NCI-H345 treated with DMSO at 0.1 percent for 48 hours (cell line): ENCODE results near the gene OTUD5.
"Not testable (repeated sequence)": the region's sequence is repeated elsewhere in the genome, so short reads cannot be mapped to it uniquely, and the experiment has no call there.

ENCODE experiments used
- DNase-seq: peaks from one replicate; lab custom pipeline; 2025; ENCODE audit not compliant: unreplicated experiment; lab: John Stamatoyannopoulos, UW

OTUD5 gene, protein sequence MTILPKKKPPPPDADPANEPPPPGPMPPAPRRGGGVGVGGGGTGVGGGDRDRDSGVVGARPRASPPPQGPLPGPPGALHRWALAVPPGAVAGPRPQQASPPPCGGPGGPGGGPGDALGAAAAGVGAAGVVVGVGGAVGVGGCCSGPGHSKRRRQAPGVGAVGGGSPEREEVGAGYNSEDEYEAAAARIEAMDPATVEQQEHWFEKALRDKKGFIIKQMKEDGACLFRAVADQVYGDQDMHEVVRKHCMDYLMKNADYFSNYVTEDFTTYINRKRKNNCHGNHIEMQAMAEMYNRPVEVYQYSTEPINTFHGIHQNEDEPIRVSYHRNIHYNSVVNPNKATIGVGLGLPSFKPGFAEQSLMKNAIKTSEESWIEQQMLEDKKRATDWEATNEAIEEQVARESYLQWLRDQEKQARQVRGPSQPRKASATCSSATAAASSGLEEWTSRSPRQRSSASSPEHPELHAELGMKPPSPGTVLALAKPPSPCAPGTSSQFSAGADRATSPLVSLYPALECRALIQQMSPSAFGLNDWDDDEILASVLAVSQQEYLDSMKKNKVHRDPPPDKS

DNA sequence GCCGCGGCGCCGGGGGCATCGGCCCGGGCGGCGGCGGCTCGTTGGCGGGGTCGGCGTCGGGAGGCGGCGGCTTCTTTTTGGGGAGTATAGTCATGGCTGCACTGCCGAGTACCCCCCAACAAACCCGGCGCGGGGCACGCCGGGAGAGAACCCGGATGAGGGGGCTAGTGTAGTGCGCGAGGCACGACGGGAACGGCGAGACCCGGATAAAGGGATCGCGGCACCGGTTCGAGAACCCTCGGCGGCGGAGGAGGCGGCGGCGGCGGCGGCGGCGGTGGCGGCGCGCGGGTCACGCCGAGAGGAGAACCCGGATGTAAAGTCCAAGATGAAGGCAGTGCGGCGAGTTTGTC is at the start of gene OTUD5:
OTUD5 (minus strand) TSS at position 131 of the 350 bp plus-strand sequence; CDS start at position 94, 37 bp downstream.
- peak; percentile 50 for DNase-seq

DNA sequence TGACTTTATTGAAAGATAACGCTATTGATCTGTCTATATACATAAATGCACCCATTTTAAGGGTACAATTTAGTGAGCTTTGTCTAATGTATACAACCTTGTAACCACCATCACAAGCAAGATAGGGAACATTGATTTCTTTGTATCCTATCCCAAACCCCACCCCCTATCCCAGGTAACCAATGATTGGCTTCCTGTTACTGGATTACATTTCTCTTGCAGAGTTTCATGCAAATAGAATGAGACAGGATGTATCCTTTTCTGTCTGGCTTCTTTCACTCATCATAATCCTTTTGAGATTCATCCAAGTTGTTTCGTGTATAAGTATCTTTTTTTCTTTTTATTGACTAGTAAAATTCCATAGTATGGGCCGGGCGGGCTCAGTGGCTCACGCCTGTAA is 46.3 kb upstream of the OTUD5 start:
- DNase-seq, result no peak

DNA sequence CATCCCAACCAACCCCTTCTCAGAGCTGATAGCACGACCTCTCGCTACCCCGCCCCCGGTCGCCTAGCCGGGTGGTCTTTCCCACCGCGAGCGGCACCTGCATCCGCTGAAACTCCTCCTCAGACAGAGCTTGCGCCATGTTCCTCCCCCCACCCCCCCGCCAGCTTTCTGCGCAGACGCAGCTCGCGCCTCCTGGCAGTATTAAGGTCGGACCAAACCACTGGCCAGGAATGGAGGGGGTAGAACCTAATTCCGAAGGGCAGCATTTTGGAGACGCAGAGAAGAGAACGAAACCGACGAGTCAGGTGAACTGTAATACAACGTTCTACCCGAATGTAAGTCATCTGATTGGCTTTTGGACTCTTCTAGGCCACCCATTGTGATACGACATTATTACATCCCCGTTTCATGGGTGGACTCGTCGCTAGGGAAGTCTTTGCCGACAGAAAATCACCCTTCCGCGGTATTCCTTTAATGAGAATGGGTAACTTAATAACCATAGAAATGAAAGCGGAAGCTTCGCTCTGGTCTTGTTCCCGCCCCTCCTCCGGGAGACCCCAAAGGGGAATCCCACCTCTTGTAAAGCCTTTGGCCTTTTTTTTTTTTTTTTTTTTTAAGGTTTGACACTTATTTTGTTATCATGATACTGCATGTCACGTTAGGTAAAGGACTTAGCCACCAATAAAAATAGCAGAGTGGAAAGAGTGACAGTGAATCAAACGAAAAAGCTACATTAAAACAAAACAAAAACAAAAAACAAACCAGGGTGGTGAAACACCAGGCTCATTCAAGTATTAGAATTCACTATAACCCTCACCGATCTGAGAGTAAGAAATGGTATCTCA is 44.9 kb upstream of the OTUD5 start, which contains the start of gene GRIPAP1:
GRIPAP1 (minus strand) TSS at position 174 of the 845 bp plus-strand sequence; CDS start at position 139, 35 bp downstream.
- peak; percentile 39 for DNase-seq

DNA sequence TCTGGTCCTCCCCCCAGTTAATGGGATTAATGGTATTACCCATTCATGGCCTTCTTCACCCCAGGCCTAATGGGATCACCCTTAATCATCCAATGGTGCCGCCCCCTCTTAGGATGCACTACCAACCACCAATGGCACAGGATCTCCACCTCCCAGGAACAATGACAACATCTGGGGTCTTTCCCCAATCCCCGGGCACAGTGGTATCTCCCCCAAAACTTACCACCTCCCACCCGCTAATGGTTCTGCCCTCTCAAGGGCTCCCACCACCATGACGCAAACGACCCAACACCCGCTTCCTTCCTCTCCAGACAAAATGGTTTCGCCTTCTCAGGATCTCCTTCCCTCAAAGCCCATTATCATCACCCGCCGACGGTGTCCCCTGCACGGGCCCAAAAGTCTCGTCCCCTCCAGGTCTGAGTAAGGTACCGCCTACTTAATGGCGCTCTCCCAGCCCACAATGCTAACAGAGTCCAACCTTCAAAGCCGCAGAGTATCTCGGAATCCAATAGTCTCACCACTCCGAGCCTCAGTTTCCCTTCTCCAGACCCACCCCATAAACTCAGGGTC is 44.2 kb upstream of the OTUD5 start:
- no peak for DNase-seq

DNA sequence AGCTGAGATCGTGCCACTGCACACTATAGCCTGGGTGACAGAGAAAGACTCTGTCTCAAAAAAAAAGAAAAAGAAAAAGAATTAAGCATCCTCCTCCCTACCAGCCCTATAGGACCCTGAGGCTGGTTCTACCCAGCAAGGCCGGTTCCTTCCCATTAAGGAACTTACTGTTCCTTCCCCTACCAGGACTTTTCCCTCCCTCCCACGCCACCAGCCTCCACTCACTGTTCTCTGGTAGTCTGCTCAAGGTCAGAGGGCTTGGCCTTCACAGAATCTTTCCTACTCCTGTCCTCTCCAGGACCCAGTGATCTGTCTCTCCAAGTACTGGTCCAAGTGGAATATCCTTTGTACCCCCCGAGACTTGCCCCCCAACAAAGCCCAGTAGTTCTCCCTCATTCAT is 43.2 kb upstream of the OTUD5 start:
- no peak for DNase-seq

DNA sequence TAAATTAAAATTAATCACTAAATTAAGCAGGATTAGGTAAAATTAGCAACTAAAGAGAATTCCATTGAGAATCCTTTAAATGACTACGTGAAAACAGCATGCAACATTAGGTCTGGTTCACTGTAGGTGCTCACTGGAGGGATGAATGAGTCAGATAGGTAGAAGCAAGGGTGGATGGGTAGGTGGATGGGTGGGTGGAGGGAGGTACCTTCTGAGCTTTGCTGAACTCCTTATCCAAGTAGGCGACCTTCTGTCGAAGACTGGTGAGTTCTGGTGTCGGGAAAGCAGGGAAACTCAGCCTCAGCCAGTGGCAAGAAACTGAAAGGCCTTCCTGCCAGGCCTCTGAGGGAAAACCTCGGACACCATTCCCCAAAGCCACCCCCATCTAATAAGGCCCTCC is 41.6 kb upstream of the OTUD5 start:
- no peak for DNase-seq

DNA sequence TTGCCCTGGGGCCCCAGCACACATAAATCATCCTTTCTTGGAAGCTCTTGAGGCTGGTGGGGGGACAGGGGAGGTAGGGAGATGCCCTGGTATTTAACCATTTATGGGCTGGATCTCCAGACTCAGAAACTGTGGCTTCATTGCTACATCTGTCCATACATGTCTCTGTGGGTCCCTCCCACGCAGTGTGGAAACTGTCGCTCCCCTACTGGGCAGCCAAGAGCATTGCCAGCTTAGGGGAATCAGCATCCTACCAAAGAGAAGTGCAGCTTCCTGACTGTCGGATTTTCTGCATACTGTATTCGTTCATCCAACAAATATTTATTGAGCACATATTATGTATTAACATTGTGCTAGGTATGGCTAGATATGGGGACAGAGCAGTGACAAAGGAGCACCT is 41.0 kb upstream of the OTUD5 start:
- no peak for DNase-seq

DNA sequence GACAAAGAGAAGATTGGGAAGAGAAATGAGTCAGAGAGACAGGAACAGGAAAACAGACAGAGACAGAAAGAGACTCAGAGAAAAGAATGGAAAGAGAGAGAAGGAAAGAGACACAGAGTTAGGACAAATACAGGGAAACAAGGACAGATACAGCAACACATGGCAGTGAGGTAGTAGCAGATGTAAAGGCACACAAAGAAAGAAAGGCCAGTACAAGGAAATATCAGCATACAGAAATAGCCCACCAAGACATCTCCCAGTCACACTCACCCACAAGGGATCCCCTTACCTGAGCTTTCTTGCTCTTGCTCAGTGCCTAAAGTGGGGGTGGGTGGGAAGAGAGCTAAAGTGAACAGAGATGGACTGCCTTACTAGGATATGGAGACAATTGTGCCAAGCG is 40.5 kb upstream of the OTUD5 start:
- no peak for DNase-seq

DNA sequence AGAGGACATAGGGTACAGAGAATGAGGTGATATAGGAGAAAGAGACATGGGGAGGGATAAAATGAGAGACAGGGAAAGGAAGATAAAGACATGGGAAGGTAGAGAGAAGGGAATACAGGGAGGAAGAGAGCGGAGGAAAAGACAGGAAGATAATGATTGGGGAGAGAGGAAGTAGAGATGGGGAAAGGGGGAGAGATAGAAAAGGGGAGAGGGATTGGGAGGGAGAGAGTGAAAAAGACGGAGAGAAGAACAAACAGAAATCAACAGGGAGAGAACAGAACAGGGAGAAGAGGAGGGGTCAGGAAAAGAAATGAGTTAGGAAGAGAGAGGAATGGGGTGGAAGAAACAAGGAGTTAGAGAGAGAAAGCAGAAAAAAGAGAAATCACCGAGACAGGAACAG is 40.0 kb upstream of the OTUD5 start:
- no peak for DNase-seq

DNA sequence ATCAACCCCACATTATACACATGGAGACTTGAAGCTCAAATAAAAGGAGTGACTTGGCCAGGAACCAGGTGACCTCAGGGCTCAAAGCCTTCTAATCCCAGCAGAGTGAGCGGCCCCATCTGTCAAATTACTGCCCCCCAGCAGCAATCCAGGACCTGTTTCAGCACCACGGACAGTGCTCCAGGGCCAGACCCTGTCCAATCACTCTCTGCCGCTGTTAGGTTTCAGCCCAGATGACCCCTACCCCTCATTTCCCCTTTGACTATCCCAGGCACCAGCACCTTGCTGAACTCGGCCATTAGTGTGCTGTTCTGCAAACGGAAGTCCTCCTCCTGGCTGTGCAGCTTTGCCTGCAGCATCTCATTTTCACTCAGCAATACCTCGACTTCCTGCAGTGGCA is 39.6 kb upstream of the OTUD5 start:
- no peak for DNase-seq

DNA sequence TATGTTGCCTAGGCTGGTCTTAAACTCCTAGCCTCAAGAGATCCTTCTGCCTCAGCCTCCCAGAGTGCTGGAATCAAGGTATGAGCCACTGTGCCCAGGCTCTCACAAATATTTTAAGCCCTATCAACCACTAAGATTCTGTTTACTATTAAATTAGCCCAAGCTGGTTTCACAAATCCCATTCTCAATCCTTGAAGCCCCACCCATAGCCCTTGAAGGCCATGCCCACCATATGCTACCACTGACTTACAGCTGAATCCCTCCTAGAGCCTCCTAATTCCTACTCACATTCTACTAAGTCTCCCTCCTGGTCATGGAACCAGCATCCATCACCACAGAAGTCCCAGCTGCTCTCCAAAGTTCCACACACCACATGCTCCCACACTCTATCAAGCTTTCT is 34.9 kb upstream of the OTUD5 start:
- no peak for DNase-seq

DNA sequence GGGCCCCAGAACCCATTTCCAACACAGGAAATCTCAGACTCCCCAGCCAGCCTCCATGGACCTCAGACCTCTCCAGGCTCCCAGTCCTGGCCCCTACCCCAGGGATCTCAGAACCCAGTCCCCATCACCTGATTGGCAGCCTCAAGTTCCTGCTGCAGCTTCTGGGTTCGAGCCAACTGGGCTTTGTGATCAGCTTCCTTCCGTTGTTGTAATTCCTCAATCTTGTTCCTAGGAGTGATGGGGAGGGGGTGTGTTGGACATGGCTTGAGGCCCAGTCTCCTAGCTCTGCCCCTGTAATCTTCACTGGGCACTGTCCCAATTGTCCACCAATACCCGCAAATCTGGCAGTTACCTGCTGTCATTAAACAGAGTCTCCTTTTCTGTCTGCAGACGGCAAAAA is 32.1 kb upstream of the OTUD5 start:
- DNase-seq, result no peak

DNA sequence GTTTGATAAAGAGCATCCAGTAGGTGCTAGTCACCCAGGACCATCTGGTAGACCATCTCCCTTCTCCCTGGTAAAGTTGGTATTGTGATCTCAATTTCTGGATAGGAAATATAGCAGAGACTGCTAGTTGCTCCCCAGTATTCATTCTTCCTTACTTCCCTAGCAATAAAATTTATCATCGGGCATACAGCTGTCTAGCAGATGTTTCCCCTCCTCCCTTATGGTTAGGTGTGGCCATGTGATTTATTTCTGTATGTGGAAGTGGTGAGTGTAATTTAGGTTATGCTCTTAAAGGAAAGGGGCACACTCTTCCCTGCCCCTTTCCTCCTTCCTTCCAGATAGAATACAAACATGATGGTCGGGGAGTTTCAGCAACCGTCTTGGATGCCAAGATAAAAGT is 26.5 kb upstream of the OTUD5 start:
- no peak for DNase-seq

DNA sequence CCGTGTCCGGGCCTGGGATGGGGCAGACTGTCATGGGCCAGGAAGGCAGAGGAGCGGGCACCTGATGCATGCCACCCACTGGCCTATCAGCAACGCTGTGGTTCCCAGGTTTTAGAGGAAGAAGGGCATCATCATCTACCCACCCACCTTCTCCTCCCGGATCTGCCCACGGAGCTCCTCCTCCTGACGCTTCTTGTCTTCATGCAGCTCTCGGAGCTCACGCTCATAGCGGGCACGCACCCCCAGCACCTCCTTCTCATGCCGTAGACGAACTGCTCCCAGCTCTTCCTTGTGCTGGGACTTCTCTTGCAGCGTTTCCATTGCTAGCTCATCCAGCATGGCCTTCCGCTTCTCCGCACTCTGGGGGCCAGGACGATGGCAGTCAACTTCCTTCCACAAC is 25.7 kb upstream of the OTUD5 start:
- DNase-seq, result no peak

DNA sequence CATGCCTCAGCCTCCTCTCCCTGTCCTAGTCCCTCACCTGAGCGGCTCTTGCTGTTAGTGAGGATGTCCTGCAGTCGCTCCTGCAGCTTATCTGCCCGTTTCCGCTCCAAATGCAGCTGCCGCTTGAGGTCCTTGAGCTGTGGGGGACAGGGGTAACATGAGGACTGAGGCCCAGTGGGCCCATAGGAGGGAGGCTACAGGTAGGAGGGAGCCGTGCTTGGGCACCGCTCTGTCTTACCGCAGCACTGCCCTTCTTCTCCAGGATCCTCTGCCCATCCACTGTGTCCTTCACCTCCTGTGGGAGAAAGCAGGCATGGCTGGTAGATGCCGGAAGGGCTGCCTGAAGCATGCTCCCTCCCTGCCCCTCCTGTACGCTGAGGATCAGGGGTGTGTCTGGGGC is 23.8 kb upstream of the OTUD5 start:
- DNase-seq, result no peak

DNA sequence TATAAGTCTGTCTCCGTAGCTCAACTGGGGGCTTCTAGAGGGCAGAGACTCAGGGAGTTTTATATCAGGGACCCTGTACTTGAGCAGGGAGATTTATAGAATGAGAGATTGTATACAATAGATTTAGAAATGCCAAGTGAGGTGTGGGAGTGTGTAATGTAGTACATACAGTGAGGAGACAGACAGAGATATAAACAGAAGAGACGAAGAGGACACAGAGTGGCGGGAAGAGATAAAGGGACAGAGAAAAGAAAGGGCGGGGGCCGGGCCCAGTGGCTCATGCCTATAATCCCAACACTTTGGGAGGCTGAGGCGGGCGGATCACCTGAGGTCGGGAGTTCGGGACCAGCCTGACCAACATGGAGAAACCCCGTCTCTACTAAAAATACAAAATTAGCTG is 22.9 kb upstream of the OTUD5 start:
- DNase-seq, result not testable (repeated sequence)

DNA sequence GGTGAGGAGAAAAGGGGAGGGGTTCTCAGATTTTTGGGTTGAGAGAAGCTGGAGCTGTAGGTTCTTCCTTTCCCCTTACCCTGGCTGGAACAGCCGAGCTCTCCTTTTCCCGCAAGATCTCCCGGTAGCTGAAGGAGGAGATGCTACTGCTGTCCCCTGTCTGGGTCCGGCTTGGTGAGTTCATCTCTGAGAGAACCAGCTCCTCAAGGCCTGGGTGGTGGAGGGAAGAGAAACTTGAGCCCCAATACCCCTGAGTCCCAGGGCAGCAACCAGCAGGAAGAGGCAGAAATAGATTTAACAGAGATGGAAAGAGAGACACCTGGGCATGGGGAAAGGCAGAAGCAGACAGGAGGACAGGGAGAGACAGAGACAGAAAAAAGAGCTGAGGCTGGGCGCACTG is 20.8 kb upstream of the OTUD5 start:
- no peak for DNase-seq

DNA sequence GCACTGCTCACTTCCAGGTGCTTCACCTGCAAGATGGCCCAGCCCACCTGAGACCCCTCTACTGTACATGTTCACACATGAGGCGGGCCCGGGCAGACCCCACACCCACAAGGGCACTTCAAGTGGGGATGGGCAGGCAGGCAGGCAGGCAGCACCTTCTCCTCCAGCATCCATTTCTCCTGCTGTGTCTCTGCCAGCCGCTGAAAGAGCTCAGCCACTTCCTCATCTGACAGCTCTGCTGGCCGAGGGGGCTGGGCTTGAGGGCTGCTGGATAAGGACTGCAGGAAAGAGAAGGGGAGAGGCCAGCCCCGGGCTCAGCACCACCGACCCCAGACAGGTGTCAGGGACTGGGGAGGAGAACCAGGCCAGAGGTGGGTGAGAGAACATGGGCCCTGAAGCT is 18.7 kb upstream of the OTUD5 start:
- no peak for DNase-seq

DNA sequence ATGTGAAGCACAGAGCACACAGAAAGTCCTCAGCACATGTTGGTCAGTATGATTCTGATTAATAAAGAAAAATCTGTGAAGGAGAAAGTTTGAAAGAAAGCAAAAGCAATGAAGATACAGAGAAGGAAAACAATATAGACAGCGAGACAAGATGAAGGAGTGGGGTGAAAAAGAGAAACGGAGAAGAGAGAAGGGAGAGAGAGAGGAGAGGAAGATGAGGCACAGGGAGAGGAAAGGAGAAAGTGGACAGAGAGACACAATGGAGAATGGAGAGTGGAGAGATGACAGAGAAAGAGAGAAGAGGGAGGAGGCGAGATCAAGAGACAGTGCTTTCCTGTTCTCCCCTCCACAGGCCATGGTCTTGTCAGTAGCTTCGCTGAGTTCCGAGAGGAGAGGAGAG is 18.1 kb upstream of the OTUD5 start:
- no peak for DNase-seq

DNA sequence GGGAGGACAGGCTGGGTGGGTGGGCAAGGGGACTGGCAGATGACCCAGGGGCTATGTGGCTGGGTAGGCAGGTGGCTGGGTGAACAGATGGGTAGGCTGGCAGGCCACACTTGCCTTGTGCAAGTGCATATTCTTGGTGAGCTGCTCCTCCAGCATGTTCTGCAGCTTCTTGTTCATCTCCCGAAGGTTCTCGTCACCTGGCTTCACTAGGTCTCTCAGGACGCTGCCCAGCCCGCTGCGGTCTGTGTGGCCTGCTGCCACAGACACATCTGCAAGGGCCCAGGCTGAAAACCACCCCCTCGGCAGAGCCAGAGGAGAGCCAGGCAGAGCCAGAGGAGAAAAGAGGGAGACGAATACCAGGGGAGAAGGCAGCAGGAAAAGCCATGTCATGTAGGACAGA is 17.6 kb upstream of the OTUD5 start:
- DNase-seq, result no peak

DNA sequence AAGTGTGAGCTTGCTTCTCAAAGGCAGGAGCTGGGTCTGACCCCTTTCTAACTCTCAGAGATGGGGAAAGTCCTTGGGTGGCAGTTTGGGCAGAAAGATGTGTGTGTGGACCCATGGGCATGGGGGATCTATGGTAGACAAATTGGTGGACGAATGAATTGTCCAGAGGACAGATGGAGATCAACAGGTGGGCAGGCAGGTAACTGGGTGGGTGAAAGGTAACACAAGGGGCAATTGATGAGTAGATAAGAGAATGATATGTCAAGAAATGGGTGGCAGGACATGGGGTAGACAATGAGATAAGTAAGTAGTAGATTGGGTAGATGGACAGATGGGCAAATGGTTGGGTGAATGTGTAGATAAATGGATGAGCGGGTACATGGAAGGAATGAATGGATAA is 17.2 kb upstream of the OTUD5 start:
- DNase-seq, result no peak

DNA sequence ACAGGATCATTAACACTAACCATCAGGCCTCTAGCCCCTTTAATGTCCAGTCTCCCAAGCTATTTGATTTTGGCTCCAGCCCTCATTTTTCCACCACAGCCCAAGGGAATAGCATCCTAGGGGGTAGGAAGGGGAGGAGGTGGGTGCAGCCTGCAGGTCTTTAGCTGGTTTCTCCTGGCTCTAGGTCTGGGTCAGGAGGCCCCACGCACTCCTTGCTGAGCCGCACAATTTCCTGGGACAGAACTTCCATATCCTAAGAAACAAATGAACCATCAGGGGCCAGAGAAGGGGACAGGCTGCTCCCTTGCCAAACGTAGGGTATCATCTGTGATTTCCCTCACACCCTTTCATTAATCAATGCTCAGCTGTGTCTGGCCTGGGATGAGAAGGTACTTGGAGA is 16.6 kb upstream of the OTUD5 start:
- DNase-seq, result no peak
